Keratinocyte (primary cell): ENCODE results near the gene ZNF438. TPM values are rescaled to one million over a fixed set of nuclear protein-coding genes. Genes with fewer than 3 reads are reported as not detected.

Source experiments
- DNase-seq: peaks from one replicate; pipeline ENCODE4 v3.0.0-alpha.2; 2011; ENCODE audit warnings: low read depth, missing footprints, low spot score
- FAIRE-seq: peaks from 2 replicates; lab custom pipeline; 2011; peaks lifted over from hg19 to GRCh38; lab: Jason Lieb, UNC
- H2AFZ ChIP-seq: 2 replicates; pipeline ENCODE4 v1.6.0; 2012; ENCODE audit warnings: low read length, control low read depth, inconsistent platforms; ENCODE audit not compliant: control insufficient read depth
- H3K27ac ChIP-seq: 2 replicates; pipeline ENCODE4 v1.5.1; 2011; ENCODE audit warnings: low read length; ENCODE audit not compliant: control insufficient read depth, insufficient read depth
- H3K27me3 ChIP-seq: 3 replicates; pipeline ENCODE4 v1.6.0; 2011; ENCODE audit warnings: low read length; ENCODE audit not compliant: control insufficient read depth, insufficient read depth; ENCODE audit errors: extremely low read depth
- H3K36me3 ChIP-seq, 2 experiments: 2 replicates in 1 of 2; 3 replicates in 1 of 2; pipeline ENCODE4 v1.5.1; 2011; ENCODE audit warnings: low read length in 2 of 2, mild to moderate bottlenecking in 1 of 2; ENCODE audit not compliant: control insufficient read depth in 2 of 2, insufficient read depth in 2 of 2; ENCODE audit errors: extremely low read depth in 1 of 2
- H3K4me1 ChIP-seq: 3 replicates; pipeline ENCODE4 v1.5.1; 2011; ENCODE audit warnings: low read length; ENCODE audit not compliant: control insufficient read depth, insufficient read depth; ENCODE audit errors: extremely low read depth
- H3K4me2 ChIP-seq: 3 replicates; pipeline ENCODE4 v1.6.0; 2011; ENCODE audit warnings: low read depth, low read length; ENCODE audit not compliant: control insufficient read depth, insufficient read depth; ENCODE audit errors: extremely low read depth
- H3K4me3 ChIP-seq, 3 experiments: fragments of 200-600 bp in 1 of 3; sonication (generic) in 1 of 3; 2 replicates in 2 of 3; 3 replicates in 1 of 3; pipeline ENCODE4 v1.5.1; 2011 to 2016; ENCODE audit warnings: low read length in 3 of 3, mild to moderate bottlenecking in 3 of 3, control low read depth in 2 of 3, inconsistent platforms in 1 of 3, low read depth in 1 of 3, mixed read lengths in 1 of 3, mixed run types in 1 of 3, moderate library complexity in 1 of 3; ENCODE audit not compliant: control insufficient read depth in 2 of 3, insufficient read depth in 2 of 3; ENCODE audit errors: extremely low read depth in 1 of 3
- H3K79me2 ChIP-seq: 2 replicates; pipeline ENCODE4 v1.6.0; 2012; ENCODE audit warnings: low read length; ENCODE audit not compliant: control insufficient read depth, insufficient read depth
- H3K9ac ChIP-seq: 3 replicates; pipeline ENCODE4 v1.6.0; 2011; ENCODE audit warnings: low read length; ENCODE audit not compliant: control insufficient read depth, insufficient read depth; ENCODE audit errors: extremely low read depth
- H3K9me1 ChIP-seq: 3 replicates; pipeline ENCODE4 v1.6.0; 2011; ENCODE audit warnings: low read length; ENCODE audit not compliant: control insufficient read depth, insufficient read depth; ENCODE audit errors: extremely low read depth
- H3K9me3 ChIP-seq: 2 replicates; pipeline ENCODE4 v1.5.1; 2012; ENCODE audit warnings: low read depth, low read length; ENCODE audit not compliant: control insufficient read depth
- H4K20me1 ChIP-seq: 3 replicates; pipeline ENCODE4 v1.6.0; 2011; ENCODE audit warnings: low read length; ENCODE audit not compliant: control insufficient read depth, insufficient read depth; ENCODE audit errors: extremely low read depth
- EZH2 ChIP-seq: IDR thresholded peaks from one replicate; pipeline ENCODE4 v1.6.1; 2012; ENCODE audit warnings: inconsistent platforms, mild to moderate bottlenecking, low read length, moderate library complexity
- dilution Hi-C: fragments of 300-500 bp; cut with MboI; formaldehyde crosslinking; loops from one replicate; pipeline ENCODE4 v1.7.0; 2020; ENCODE audit warnings: low sequenced_read_pairs; ENCODE audit not compliant: extremely low pct_ligation_motif_present
- polyA plus RNA-seq, 5 experiments: library from polyadenylated mRNA; depleted of rRNA in 3 of 5; stranded (reverse) in 3 of 5; stranded (forward) in 1 of 5; unstranded in 1 of 5; fragments of >200 nt; gene quantifications; 1 replicate in 1 of 5; 2 replicates in 3 of 5; 3 replicates in 1 of 5; pipeline versions ENCODE4 v1.2.1 to v1.2.3, GENCODE V29; 2011 to 2012; ENCODE audit warnings: missing spikeins in 2 of 5, low read depth in 1 of 5, low replicate concordance in 1 of 5
- TF ChIP-seq, protein P1 (sequence below), 3 experiments: IDR thresholded peaks in 1 of 3; conservative IDR thresholded peaks in 1 of 3; optimal IDR thresholded peaks in 1 of 3; 2 replicates in 2 of 3; 3 replicates in 1 of 3; pipeline versions ENCODE3 to v1.5.1; 2011; ENCODE audit warnings: low read length in 3 of 3, mild to moderate bottlenecking in 3 of 3, moderate library complexity in 2 of 3, control low read depth in 1 of 3, inconsistent platforms in 1 of 3; ENCODE audit not compliant: insufficient read depth in 2 of 3; ENCODE audit errors: extremely low read depth in 1 of 3

The ZNF438 gene
- polyA plus RNA-seq, 1 donor (not counting 4 experiments of a cell fraction or from before 2014, with no cell fraction given) = 2.8 TPM

DNA sequence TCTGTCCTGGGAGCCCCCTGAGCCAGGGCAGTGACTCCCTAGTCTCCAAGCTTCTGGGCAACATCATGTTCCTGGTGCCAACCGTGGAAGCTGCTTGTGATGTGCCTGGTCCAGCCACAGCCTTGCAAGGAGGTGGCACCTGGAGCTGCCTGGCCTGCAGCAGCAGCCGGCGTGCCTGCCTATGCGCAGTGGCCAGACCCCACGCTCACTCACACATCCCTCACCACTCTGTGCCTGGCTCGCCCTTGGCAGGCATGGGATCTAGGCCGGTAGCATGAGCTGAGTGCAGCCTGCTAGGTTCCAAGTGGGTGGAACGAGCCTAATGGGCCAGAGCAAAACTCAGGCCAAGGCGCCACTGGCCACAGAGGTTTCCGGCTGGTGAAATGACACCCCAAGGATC is 184.0 kb downstream of the ZNF438 start:
- no peak overlapping the region for H2AFZ ChIP-seq
- H3K27ac ChIP-seq = no peak overlapping the region
- dilution Hi-C loops = no loop called here
- no peaks in the 10 kb centered on the region for H3K27me3 ChIP-seq
- H3K9me1 ChIP-seq = no peaks in the 10 kb centered on the region
- H3K4me2 ChIP-seq = no peak overlapping the region
- no peak overlapping the region for H3K9ac ChIP-seq
- TF ChIP-seq, protein P1, sequence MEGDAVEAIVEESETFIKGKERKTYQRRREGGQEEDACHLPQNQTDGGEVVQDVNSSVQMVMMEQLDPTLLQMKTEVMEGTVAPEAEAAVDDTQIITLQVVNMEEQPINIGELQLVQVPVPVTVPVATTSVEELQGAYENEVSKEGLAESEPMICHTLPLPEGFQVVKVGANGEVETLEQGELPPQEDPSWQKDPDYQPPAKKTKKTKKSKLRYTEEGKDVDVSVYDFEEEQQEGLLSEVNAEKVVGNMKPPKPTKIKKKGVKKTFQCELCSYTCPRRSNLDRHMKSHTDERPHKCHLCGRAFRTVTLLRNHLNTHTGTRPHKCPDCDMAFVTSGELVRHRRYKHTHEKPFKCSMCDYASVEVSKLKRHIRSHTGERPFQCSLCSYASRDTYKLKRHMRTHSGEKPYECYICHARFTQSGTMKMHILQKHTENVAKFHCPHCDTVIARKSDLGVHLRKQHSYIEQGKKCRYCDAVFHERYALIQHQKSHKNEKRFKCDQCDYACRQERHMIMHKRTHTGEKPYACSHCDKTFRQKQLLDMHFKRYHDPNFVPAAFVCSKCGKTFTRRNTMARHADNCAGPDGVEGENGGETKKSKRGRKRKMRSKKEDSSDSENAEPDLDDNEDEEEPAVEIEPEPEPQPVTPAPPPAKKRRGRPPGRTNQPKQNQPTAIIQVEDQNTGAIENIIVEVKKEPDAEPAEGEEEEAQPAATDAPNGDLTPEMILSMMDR (optimal IDR thresholded peaks at IDR 0.05 in 1 of 3, IDR thresholded peaks at IDR 0.05 in 1 of 3, conservative IDR thresholded peaks at IDR 0.05 in 1 of 3; ENCODE audit: extremely low read depth in 1 of 3, insufficient read depth in 2 of 3, low read length in 3 of 3) = no peak
- no peak for TF ChIP-seq EZH2
- no peaks in the 10 kb centered on the region for H3K79me2 ChIP-seq
- no peaks in the 10 kb centered on the region for H4K20me1 ChIP-seq
- DNase-seq = no peak
- H3K4me3 ChIP-seq = no peak overlapping the region
- no peaks in the 10 kb centered on the region for H3K36me3 ChIP-seq
- H3K4me1 ChIP-seq = no peaks in the 10 kb centered on the region
- no peak for FAIRE-seq
- H3K9me3 ChIP-seq = no peaks in the 10 kb centered on the region

DNA sequence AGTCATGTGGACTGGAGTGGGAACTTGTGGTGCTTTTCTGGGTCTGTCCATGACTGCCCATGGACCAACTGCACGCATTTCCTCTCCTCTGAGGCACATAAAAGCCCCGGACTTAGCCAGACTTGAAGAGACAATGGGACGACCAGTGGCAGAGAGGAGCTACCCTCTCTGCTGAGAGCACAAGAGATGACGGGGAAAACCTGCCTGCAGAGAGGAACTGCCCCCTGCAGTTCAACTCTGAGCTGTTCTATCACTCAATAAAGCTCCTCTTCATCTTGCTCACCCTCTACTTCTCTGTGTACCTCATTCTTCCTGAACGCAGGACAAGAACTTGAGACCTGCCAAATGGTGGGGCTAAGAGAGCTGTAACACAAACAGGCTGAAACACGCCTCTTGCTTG is 184.5 kb downstream of the ZNF438 start:
- H3K27ac ChIP-seq = no peak overlapping the region
- H2AFZ ChIP-seq = no peak overlapping the region
- H3K9me1 ChIP-seq = no peaks in the 10 kb centered on the region
- H3K9me3 ChIP-seq = no peaks in the 10 kb centered on the region
- H3K36me3 ChIP-seq = no peaks in the 10 kb centered on the region
- H3K9ac ChIP-seq = no peak overlapping the region
- DNase-seq (no peak), FAIRE-seq (no peak)
- no peak overlapping the region for H3K4me2 ChIP-seq
- TF ChIP-seq EZH2 = no peak
- TF ChIP-seq, protein P1 (optimal IDR thresholded peaks at IDR 0.05 in 1 of 3, IDR thresholded peaks at IDR 0.05 in 1 of 3, conservative IDR thresholded peaks at IDR 0.05 in 1 of 3; ENCODE audit: extremely low read depth in 1 of 3, insufficient read depth in 2 of 3, low read length in 3 of 3) = no peak
- dilution Hi-C loops = no loop called here
- H4K20me1 ChIP-seq = no peaks in the 10 kb centered on the region
- H3K4me3 ChIP-seq = no peak overlapping the region
- no peaks in the 10 kb centered on the region for H3K79me2 ChIP-seq
- no peaks in the 10 kb centered on the region for H3K4me1 ChIP-seq
- no peaks in the 10 kb centered on the region for H3K27me3 ChIP-seq
